ENCODE measurements around the gene UXT. TPM values are rescaled to one million over a fixed set of nuclear protein-coding genes. Genes with fewer than 3 reads are reported as not detected.
A peak's percentile ranks its signal among the peaks of the same experiment; 100 is the strongest.

The UXT gene
- total RNA-seq, 2 experiments from 2014 or later = 171 to 284 TPM

GRCh38 chrX:47650164-47651042, 8.6 kb downstream of the UXT start, which contains the start of gene ELK1:
Gene ELK1, minus strand, starts transcription at chrX:47650563. Its CDS starts 9,122 bp downstream, at chrX:47641441.
- H3K4me3 ChIP-seq (ENCODE audit: low read depth, low read length, poor library complexity, severe bottlenecking) = peak within 1 kb of the TSS; percentile 96
- ChIA-PET CTCF (ENCODE audit: unreplicated experiment) (interaction anchor here (0.6 kb wide), 1 partner anchor 161 kb away, joined by 3 read pairs; no protein-coding TSS in a partner anchor), POLR2A (interaction anchor here (0.6 to 1.2 kb wide), 7 partner anchors 9 to 1113 kb away, joined by 3 to 10 read pairs (median 4); no protein-coding TSS in a partner anchor)
- H3K4me1 ChIP-seq (ENCODE audit: insufficient read depth, low read length, poor library complexity, severe bottlenecking) = peaks cover 21% of the 10 kb centered on the region
- TF ChIP-seq CTCF (conservative IDR thresholded peaks at IDR 0.05; ENCODE audit: low read length) = no peak
- peak; percentile 96 for DNase-seq (ENCODE audit: low spot score)
- H3K79me2 ChIP-seq (ENCODE audit: insufficient read depth, low read depth, low read length) = peaks cover 19% of the 10 kb centered on the region; the same call in 1 of the 2 replicates
- H4K20me1 ChIP-seq (ENCODE audit: insufficient read depth, low read length) = no peaks in the 10 kb centered on the region
- peak within 1 kb of the TSS; percentile 52 for H3K27ac ChIP-seq (ENCODE audit: low read depth, low read length, poor library complexity, severe bottlenecking)
- H3K9me2 ChIP-seq (ENCODE audit: insufficient read depth, low read length) = no peaks in the 10 kb centered on the region
- intact Hi-C loops (cut with micrococcal nuclease; ENCODE audit: unreplicated experiment) = loop anchor here (1.0 to 10.0 kb wide), 6 partner anchors 8 to 432 kb away; partner anchors contain the start of genes ARAF, CDK16 and ZNF81
- H3K9me3 ChIP-seq (ENCODE audit: low read length) = no peaks in the 10 kb centered on the region
- no TSS peak for BruUV-seq (replicated peaks)
- peak within 1 kb of the TSS; percentile 92 for H3K4me2 ChIP-seq (ENCODE audit: low read length)
- peaks cover 53% of the 10 kb centered on the region for H3K36me3 ChIP-seq (ENCODE audit: insufficient read depth, low read length)
- no peak within 1 kb of the TSS for H2AFZ ChIP-seq (ENCODE audit: low read length)

- CTCF ChIA-PET (ENCODE audit: unreplicated experiment) = no interaction called here
- TF ChIP-seq EZH2phosphoT487 (IDR thresholded peaks at IDR 0.05; ENCODE audit: borderline replicate concordance, low read depth, low read length) (no peak), CTCF (conservative IDR thresholded peaks at IDR 0.05; ENCODE audit: low read length) (no peak)
- H3K9me2 ChIP-seq (ENCODE audit: insufficient read depth, low read length) = no peaks in the 10 kb centered on the region
- H3K9me3 ChIP-seq (ENCODE audit: low read length) = no peaks in the 10 kb centered on the region
- H3K27ac ChIP-seq (ENCODE audit: low read depth, low read length, poor library complexity, severe bottlenecking) = peak overlapping the region; percentile 52
- intact Hi-C loops (cut with micrococcal nuclease; ENCODE audit: unreplicated experiment) = loop anchor here (1.0 to 10.0 kb wide), 7 partner anchors 9 to 431 kb away; partner anchors contain the start of genes ARAF, CDK16 and ZNF81
- H2AFZ ChIP-seq (ENCODE audit: low read length) = no peak overlapping the region
- H3K4me3 ChIP-seq (ENCODE audit: low read depth, low read length, poor library complexity, severe bottlenecking) = peak overlapping the region; percentile 96
- peaks cover 21% of the 10 kb centered on the region for H3K4me1 ChIP-seq (ENCODE audit: insufficient read depth, low read length, poor library complexity, severe bottlenecking)
- H3K4me2 ChIP-seq (ENCODE audit: low read length) = peak overlapping the region; percentile 92
- BruUV-seq (replicated peaks) = no TSS peak
- DNase-seq (ENCODE audit: low spot score) = no peak
- H3K36me3 ChIP-seq (ENCODE audit: insufficient read depth, low read length) = peaks cover 47% of the 10 kb centered on the region
- peaks cover 19% of the 10 kb centered on the region; the same call in 1 of the 2 replicates for H3K79me2 ChIP-seq (ENCODE audit: insufficient read depth, low read depth, low read length)
- no peaks in the 10 kb centered on the region for H4K20me1 ChIP-seq (ENCODE audit: insufficient read depth, low read length)
- POLR2A ChIA-PET = interaction anchor here (0.6 to 1.2 kb wide), 4 partner anchors 156 to 1114 kb away, joined by 3 to 10 read pairs (median 4); no protein-coding TSS in a partner anchor
These were observed 9.2 kb downstream of the UXT start for GRCh38 chrX:47649781-47650163.

All from OCI-LY7 (cell line).